GM23248 (cell line): Measurements from ENCODE around the gene TTC23. TPM values are rescaled to one million over a fixed set of nuclear protein-coding genes. Genes with fewer than 3 reads are reported as not detected.
"Not testable (repeated sequence)": the region's sequence is repeated elsewhere in the genome, so short reads cannot be mapped to it uniquely, and the experiment has no call there.

Experiments
- DNase-seq: peaks from one replicate; pipeline ENCODE4 v3.0.0-alpha.2; 2015
- H2AFZ ChIP-seq: fragments of 200-600 bp; sonication (generic); 2 replicates; pipeline ENCODE4 v1.6.1; 2016; ENCODE audit warnings: antibody characterized with exemption
- H3F3A ChIP-seq: fragments of 200-600 bp; sonication (generic); 2 replicates; pipeline ENCODE4 v1.6.1; 2016; ENCODE audit warnings: mild to moderate bottlenecking, antibody characterized with exemption, mixed run types; ENCODE audit not compliant: insufficient read depth
- H3K27ac ChIP-seq: fragments of 200-600 bp; sonication (generic); 2 replicates; pipeline ENCODE4 v1.5.1; 2016; ENCODE audit warnings: mild to moderate bottlenecking
- H3K27me3 ChIP-seq: fragments of 200-600 bp; sonication (generic); replicated peaks from 2 replicates; pipeline ENCODE4 v1.6.1; 2016; ENCODE audit warnings: mild to moderate bottlenecking; ENCODE audit not compliant: insufficient read depth
- H3K36me3 ChIP-seq: fragments of 200-600 bp; sonication (generic); 2 replicates; pipeline ENCODE4 v1.6.1; 2016; ENCODE audit warnings: low read depth, mild to moderate bottlenecking
- H3K4me1 ChIP-seq: fragments of 200-600 bp; sonication (generic); 2 replicates; pipeline ENCODE4 v1.6.1; 2016; ENCODE audit warnings: mild to moderate bottlenecking; ENCODE audit not compliant: insufficient read depth
- H3K4me2 ChIP-seq: fragments of 200-600 bp; sonication (generic); one replicate; pipeline ENCODE4 v1.6.1; 2016; ENCODE audit warnings: mild to moderate bottlenecking; ENCODE audit not compliant: unreplicated experiment
- H3K4me3 ChIP-seq: fragments of 200-600 bp; sonication (generic); 2 replicates; pipeline ENCODE4 v1.5.1; 2016; ENCODE audit warnings: mild to moderate bottlenecking
- H3K79me2 ChIP-seq: fragments of 200-600 bp; sonication (generic); 2 replicates; pipeline ENCODE4 v1.6.1; 2016; ENCODE audit warnings: mild to moderate bottlenecking; ENCODE audit not compliant: insufficient read depth
- H3K9ac ChIP-seq: fragments of 200-600 bp; sonication (generic); 2 replicates; pipeline ENCODE4 v1.6.1; 2016; ENCODE audit warnings: mild to moderate bottlenecking
- H3K9me2 ChIP-seq: fragments of 200-600 bp; sonication (generic); 2 replicates; pipeline ENCODE4 v1.6.1; 2016; ENCODE audit warnings: mixed run types, mild to moderate bottlenecking, moderate library complexity; ENCODE audit not compliant: insufficient read depth
- H3K9me3 ChIP-seq: fragments of 200-600 bp; sonication (generic); one replicate; pipeline ENCODE4 v1.6.1; 2017; ENCODE audit warnings: low read depth
- H4K20me1 ChIP-seq: fragments of 200-600 bp; sonication (generic); 2 replicates; pipeline ENCODE4 v1.6.0; 2016; ENCODE audit not compliant: insufficient read depth
- EZH2 ChIP-seq: fragments of 200-600 bp; sonication (generic); IDR thresholded peaks from 2 replicates; pipeline ENCODE4 v1.6.1; 2018; ENCODE audit warnings: antibody characterized with exemption, mild to moderate bottlenecking; ENCODE audit not compliant: insufficient read depth, poor library complexity, severe bottlenecking
- EZH2phosphoT487 ChIP-seq: fragments of 200-600 bp; sonication (generic); IDR thresholded peaks from 2 replicates; pipeline ENCODE4 v1.6.1; 2018; ENCODE audit warnings: antibody characterized with exemption, moderate library complexity, mild to moderate bottlenecking, low read depth; ENCODE audit not compliant: insufficient read depth
- WGBS, 2 experiments: methylation state at CpG; one replicate each; pipeline ENCODE4 v1.1.6; 2015 to 2017; ENCODE audit warnings: low lambda C conversion rate in 2 of 2, low coverage in 1 of 2; ENCODE audit errors: missing lambda C conversion rate in 2 of 2; 5-methylcytosine and 5-hydroxymethylcytosine counted together
- in situ Hi-C: fragments of 300-500 bp; cut with MboI; formaldehyde crosslinking; loops from 2 replicates; pipeline ENCODE4 v1.15.0; 2020
- polyA plus RNA-seq: library from polyadenylated mRNA; unstranded; fragments of >200 nt; fragmentation: Nextera tagmentation; extraction: Ambion mirVana; gene quantifications from 2 replicates; pipeline ENCODE4 v1.2.1, GENCODE V29; 2016
- total RNA-seq: library from RNA; depleted of rRNA; stranded (reverse); fragments of >200 nt; shearing (Covaris generic); gene quantifications from 2 replicates; pipeline ENCODE4 v1.2.3, GENCODE V29; 2014

Gene TTC23
- total and polyA plus RNA-seq, 2 experiments from 2014 or later, result 10.8 to 18.6 TPM

- Histone ChIP-seq H3K4me2 (no peak overlapping the region), H3K27me3 (no peaks in the 10 kb centered on the region), H3K4me1 (0 out of 2 replicates have a peak, but pooled peaks cover 4% of the 10 kb centered on the region), H3K9me2 (no peaks in the 10 kb centered on the region), H3K79me2 (no peaks in the 10 kb centered on the region), H3K4me3 (no peak overlapping the region), H2AFZ (no peak overlapping the region), H3K27ac (no peak overlapping the region), H3K9ac (no peak overlapping the region), H3F3A (no peaks in the 10 kb centered on the region), H3K36me3 (no peaks in the 10 kb centered on the region), H3K9me3 (no peaks in the 10 kb centered on the region), H4K20me1 (no peaks in the 10 kb centered on the region)
- DNase-seq, result no peak
- in situ Hi-C loops, result loop anchor here (25.0 kb wide), 1 partner anchor 623 kb away; the partner anchor contains the start of gene LYSMD4
- TF ChIP-seq EZH2, result no peak
- no peak for TF ChIP-seq EZH2phosphoT487
- 74 to 80% methylated on average over 12 of the region's 12 CpGs for WGBS, 2 experiments
These were observed 134.7 kb downstream of the TTC23 start for GRCh38 chr15:99114511-99115299.

GRCh38 chr15:99113547-99114271 lies 135.7 kb downstream of the TTC23 start:
- Histone ChIP-seq H3F3A (no peaks in the 10 kb centered on the region), H3K27me3 (no peaks in the 10 kb centered on the region), H3K79me2 (no peaks in the 10 kb centered on the region), H3K4me3 (no peak overlapping the region), H3K9ac (no peak overlapping the region), H2AFZ (no peak overlapping the region), H3K9me2 (no peaks in the 10 kb centered on the region), H4K20me1 (no peaks in the 10 kb centered on the region), H3K4me2 (no peak overlapping the region), H3K36me3 (no peaks in the 10 kb centered on the region), H3K27ac (no peak overlapping the region), H3K4me1 (0 out of 2 replicates have a peak, but pooled peaks cover 4% of the 10 kb centered on the region), H3K9me3 (no peaks in the 10 kb centered on the region)
- DNase-seq, result no peak
- 88 to 92% methylated on average over 13 of the region's 13 CpGs for WGBS, 2 experiments
- TF ChIP-seq EZH2phosphoT487 (no peak), EZH2 (no peak)
- in situ Hi-C loops, result loop anchor here (25.0 kb wide), 1 partner anchor 624 kb away; the partner anchor contains the start of gene LYSMD4

- not testable (repeated sequence) for H3K79me2 ChIP-seq, H2AFZ ChIP-seq, H3K4me1 ChIP-seq, H3K27me3 ChIP-seq, H3K27ac ChIP-seq, H3F3A ChIP-seq, H3K9me2 ChIP-seq, DNase-seq, H4K20me1 ChIP-seq, H3K9ac ChIP-seq, H3K4me2 ChIP-seq, H3K36me3 ChIP-seq, H3K4me3 ChIP-seq, H3K9me3 ChIP-seq
- in situ Hi-C loops, result loop anchor here (25.0 kb wide), 1 partner anchor 626 kb away; the partner anchor contains the start of gene LYSMD4
- WGBS, 2 experiments, result 86 to 92% methylated on average over 8 of the region's 8 CpGs
These were observed 137.7 kb downstream of the TTC23 start for GRCh38 chr15:99111641-99112040.

GRCh38 chr15:99110581-99111320 lies 138.6 kb downstream of the TTC23 start:
- H3K79me2 ChIP-seq, result no peaks in the 10 kb centered on the region
- H3K36me3 ChIP-seq, result no peaks in the 10 kb centered on the region
- H3K9me3 ChIP-seq, result no peaks in the 10 kb centered on the region
- WGBS, 2 experiments, result 43 to 47% methylated on average over 8 of the region's 8 CpGs
- no peak overlapping the region for H3K9ac ChIP-seq
- peak; percentile 31 for DNase-seq
- no peaks in the 10 kb centered on the region for H4K20me1 ChIP-seq
- no peak overlapping the region for H3K27ac ChIP-seq
- TF ChIP-seq EZH2 (no peak), EZH2phosphoT487 (no peak)
- in situ Hi-C loops, result loop anchor here (25.0 kb wide), 1 partner anchor 627 kb away; the partner anchor contains the start of gene LYSMD4
- no peaks in the 10 kb centered on the region for H3K9me2 ChIP-seq
- H3K27me3 ChIP-seq, result 0 out of 2 replicates have a peak, but pooled peaks cover 4% of the 10 kb centered on the region
- H2AFZ ChIP-seq, result no peak overlapping the region
- no peak overlapping the region for H3K4me3 ChIP-seq
- no peak overlapping the region for H3K4me2 ChIP-seq
- 0 out of 2 replicates have a peak, but pooled peaks cover 4% of the 10 kb centered on the region for H3K4me1 ChIP-seq
- no peaks in the 10 kb centered on the region for H3F3A ChIP-seq
